ENCODE data around the gene RNF2. TPM values are rescaled to one million over a fixed set of nuclear protein-coding genes. Genes with fewer than 3 reads are reported as not detected.

RNF2 gene
- total RNA-seq, 1 experiment from 2014 or later: 30.4 TPM

GRCh38 chr1:185083818-185084217 lies 38.5 kb downstream of the RNF2 start:
- no peaks in the 10 kb centered on the region for H4K20me1 ChIP-seq (ENCODE audit: insufficient read depth, low read depth, low read length)
- H3K4me3 ChIP-seq (ENCODE audit: low read length): no peak overlapping the region
- H3K4me2 ChIP-seq (ENCODE audit: low read depth, low read length, poor library complexity, severe bottlenecking): no peak overlapping the region
- no peak for DNase-seq
- H3K9me2 ChIP-seq (replicated peaks; ENCODE audit: insufficient read depth, low read length): no peaks in the 10 kb centered on the region
- H3K27ac ChIP-seq (ENCODE audit: low read length): no peak overlapping the region
- H3K36me3 ChIP-seq (ENCODE audit: insufficient read depth, low read length): no peaks in the 10 kb centered on the region
- no peaks in the 10 kb centered on the region for H3K4me1 ChIP-seq (ENCODE audit: low read length)
- H3K79me2 ChIP-seq (ENCODE audit: low read length): peaks cover 88% of the 10 kb centered on the region
- H3K9me3 ChIP-seq (ENCODE audit: low read length): no peaks in the 10 kb centered on the region
- no peaks in the 10 kb centered on the region for H3K27me3 ChIP-seq (ENCODE audit: low read length)
- H3K9ac ChIP-seq (ENCODE audit: low read length): no peak overlapping the region
- no peak overlapping the region for H2AFZ ChIP-seq (ENCODE audit: low read length)

GRCh38 chr1:185087101-185087500 lies 41.7 kb downstream of the RNF2 start:
- Histone ChIP-seq H3K9me2 (replicated peaks; ENCODE audit: insufficient read depth, low read length) (no peaks in the 10 kb centered on the region), H3K36me3 (ENCODE audit: insufficient read depth, low read length) (peaks cover 8% of the 10 kb centered on the region; the same call in 1 of the 2 replicates), H3K27me3 (ENCODE audit: low read length) (no peaks in the 10 kb centered on the region), H2AFZ (ENCODE audit: low read length) (no peak overlapping the region), H3K4me3 (ENCODE audit: low read length) (no peak overlapping the region), H3K4me2 (ENCODE audit: low read depth, low read length, poor library complexity, severe bottlenecking) (no peak overlapping the region), H3K4me1 (ENCODE audit: low read length) (no peaks in the 10 kb centered on the region), H3K27ac (ENCODE audit: low read length) (no peak overlapping the region), H4K20me1 (ENCODE audit: insufficient read depth, low read depth, low read length) (no peaks in the 10 kb centered on the region), H3K9me3 (ENCODE audit: low read length) (no peaks in the 10 kb centered on the region), H3K9ac (ENCODE audit: low read length) (no peak overlapping the region), H3K79me2 (ENCODE audit: low read length) (peaks cover 63% of the 10 kb centered on the region)
- no peak for DNase-seq

GRCh38 chr1:185087746-185088145 lies 42.4 kb downstream of the RNF2 start:
- Histone ChIP-seq H3K27me3 (ENCODE audit: low read length) (no peaks in the 10 kb centered on the region), H3K79me2 (ENCODE audit: low read length) (peaks cover 57% of the 10 kb centered on the region), H3K4me1 (ENCODE audit: low read length) (no peaks in the 10 kb centered on the region), H2AFZ (ENCODE audit: low read length) (no peak overlapping the region), H3K9me2 (replicated peaks; ENCODE audit: insufficient read depth, low read length) (no peaks in the 10 kb centered on the region), H3K9ac (ENCODE audit: low read length) (no peak overlapping the region), H3K4me2 (ENCODE audit: low read depth, low read length, poor library complexity, severe bottlenecking) (no peak overlapping the region), H3K36me3 (ENCODE audit: insufficient read depth, low read length) (peaks cover 8% of the 10 kb centered on the region; the same call in 1 of the 2 replicates), H3K4me3 (ENCODE audit: low read length) (no peak overlapping the region), H3K9me3 (ENCODE audit: low read length) (no peaks in the 10 kb centered on the region), H3K27ac (ENCODE audit: low read length) (no peak overlapping the region), H4K20me1 (ENCODE audit: insufficient read depth, low read depth, low read length) (no peaks in the 10 kb centered on the region)
- no peak for DNase-seq

- Histone ChIP-seq H4K20me1 (ENCODE audit: insufficient read depth, low read depth, low read length) (no peaks in the 10 kb centered on the region), H3K9me2 (replicated peaks; ENCODE audit: insufficient read depth, low read length) (no peaks in the 10 kb centered on the region), H2AFZ (ENCODE audit: low read length) (no peak overlapping the region), H3K27me3 (ENCODE audit: low read length) (no peaks in the 10 kb centered on the region), H3K36me3 (ENCODE audit: insufficient read depth, low read length) (peaks cover 12% of the 10 kb centered on the region; the same call in 1 of the 2 replicates), H3K4me1 (ENCODE audit: low read length) (no peaks in the 10 kb centered on the region), H3K79me2 (ENCODE audit: low read length) (peaks cover 36% of the 10 kb centered on the region), H3K27ac (ENCODE audit: low read length) (no peak overlapping the region), H3K9ac (ENCODE audit: low read length) (no peak overlapping the region), H3K4me2 (ENCODE audit: low read depth, low read length, poor library complexity, severe bottlenecking) (no peak overlapping the region), H3K4me3 (ENCODE audit: low read length) (no peak overlapping the region), H3K9me3 (ENCODE audit: low read length) (no peaks in the 10 kb centered on the region)
- no peak for DNase-seq
Observed at GRCh38 chr1:185091480-185091879, 46.1 kb downstream of the RNF2 start.

- Histone ChIP-seq H3K4me2 (ENCODE audit: low read depth, low read length, poor library complexity, severe bottlenecking) (no peak overlapping the region), H2AFZ (ENCODE audit: low read length) (no peak overlapping the region)
- no peak for DNase-seq
Observed at GRCh38 chr1:185094761-185095160, 49.4 kb downstream of the RNF2 start.

GRCh38 chr1:185096531-185096930 lies 51.2 kb downstream of the RNF2 start:
- DNase-seq: no peak
- H3K9ac ChIP-seq (ENCODE audit: low read length): no peak overlapping the region
- H3K79me2 ChIP-seq (ENCODE audit: low read length): peaks cover 19% of the 10 kb centered on the region; the same call in 1 of the 2 replicates
- H4K20me1 ChIP-seq (ENCODE audit: insufficient read depth, low read depth, low read length): no peaks in the 10 kb centered on the region
- H3K4me1 ChIP-seq (ENCODE audit: low read length): no peaks in the 10 kb centered on the region
- H3K27ac ChIP-seq (ENCODE audit: low read length): no peak overlapping the region
- H3K9me2 ChIP-seq (replicated peaks; ENCODE audit: insufficient read depth, low read length): no peaks in the 10 kb centered on the region
- no peaks in the 10 kb centered on the region for H3K9me3 ChIP-seq (ENCODE audit: low read length)
- peaks cover 31% of the 10 kb centered on the region; the same call in 1 of the 2 replicates for H3K36me3 ChIP-seq (ENCODE audit: insufficient read depth, low read length)
- no peak overlapping the region for H3K4me2 ChIP-seq (ENCODE audit: low read depth, low read length, poor library complexity, severe bottlenecking)
- H3K27me3 ChIP-seq (ENCODE audit: low read length): no peaks in the 10 kb centered on the region
- no peak overlapping the region for H3K4me3 ChIP-seq (ENCODE audit: low read length)
- H2AFZ ChIP-seq (ENCODE audit: low read length): no peak overlapping the region

More at GRCh38 chr1:185094761-185095160, 49.4 kb downstream of the RNF2 start:
- H3K27me3 ChIP-seq (ENCODE audit: low read length): no peaks in the 10 kb centered on the region
- no peak overlapping the region for H3K4me3 ChIP-seq (ENCODE audit: low read length)
- H3K9me3 ChIP-seq (ENCODE audit: low read length): no peaks in the 10 kb centered on the region
- H3K9me2 ChIP-seq (replicated peaks; ENCODE audit: insufficient read depth, low read length): no peaks in the 10 kb centered on the region
- H3K9ac ChIP-seq (ENCODE audit: low read length): no peak overlapping the region
- H4K20me1 ChIP-seq (ENCODE audit: insufficient read depth, low read depth, low read length): no peaks in the 10 kb centered on the region
- H3K79me2 ChIP-seq (ENCODE audit: low read length): peaks cover 19% of the 10 kb centered on the region; the same call in 1 of the 2 replicates
- no peak overlapping the region for H3K27ac ChIP-seq (ENCODE audit: low read length)
- no peaks in the 10 kb centered on the region for H3K4me1 ChIP-seq (ENCODE audit: low read length)
- peaks cover 19% of the 10 kb centered on the region; the same call in 1 of the 2 replicates for H3K36me3 ChIP-seq (ENCODE audit: insufficient read depth, low read length)

GRCh38 chr1:185104083-185104482 lies 58.7 kb downstream of the RNF2 start:
- Histone ChIP-seq H2AFZ (ENCODE audit: low read length) (no peak overlapping the region), H3K36me3 (ENCODE audit: insufficient read depth, low read length) (peaks cover 45% of the 10 kb centered on the region), H3K4me1 (ENCODE audit: low read length) (no peaks in the 10 kb centered on the region), H3K9me3 (ENCODE audit: low read length) (peaks cover 5% of the 10 kb centered on the region; the same call in 1 of the 2 replicates), H4K20me1 (ENCODE audit: insufficient read depth, low read depth, low read length) (no peaks in the 10 kb centered on the region), H3K4me3 (ENCODE audit: low read length) (no peak overlapping the region), H3K27ac (ENCODE audit: low read length) (no peak overlapping the region), H3K4me2 (ENCODE audit: low read depth, low read length, poor library complexity, severe bottlenecking) (no peak overlapping the region), H3K9ac (ENCODE audit: low read length) (no peak overlapping the region), H3K79me2 (ENCODE audit: low read length) (no peaks in the 10 kb centered on the region), H3K27me3 (ENCODE audit: low read length) (no peaks in the 10 kb centered on the region), H3K9me2 (replicated peaks; ENCODE audit: insufficient read depth, low read length) (no peaks in the 10 kb centered on the region)
- no peak for DNase-seq

GRCh38 chr1:185105121-185105520 lies 59.8 kb downstream of the RNF2 start:
- H3K4me2 ChIP-seq (ENCODE audit: low read depth, low read length, poor library complexity, severe bottlenecking): no peak overlapping the region
- H3K4me3 ChIP-seq (ENCODE audit: low read length): no peak overlapping the region
- H3K9me2 ChIP-seq (replicated peaks; ENCODE audit: insufficient read depth, low read length): no peaks in the 10 kb centered on the region
- no peaks in the 10 kb centered on the region for H3K4me1 ChIP-seq (ENCODE audit: low read length)
- H3K36me3 ChIP-seq (ENCODE audit: insufficient read depth, low read length): peaks cover 37% of the 10 kb centered on the region
- no peak for DNase-seq
- no peak overlapping the region for H2AFZ ChIP-seq (ENCODE audit: low read length)
- no peaks in the 10 kb centered on the region for H3K79me2 ChIP-seq (ENCODE audit: low read length)
- H3K9ac ChIP-seq (ENCODE audit: low read length): no peak overlapping the region
- H3K27me3 ChIP-seq (ENCODE audit: low read length): no peaks in the 10 kb centered on the region
- H3K9me3 ChIP-seq (ENCODE audit: low read length): peaks cover 5% of the 10 kb centered on the region; the same call in 1 of the 2 replicates
- no peak overlapping the region for H3K27ac ChIP-seq (ENCODE audit: low read length)
- no peaks in the 10 kb centered on the region for H4K20me1 ChIP-seq (ENCODE audit: insufficient read depth, low read depth, low read length)

Measured in Karpas-422 (cell line).